IMR-90 (cell line): Measurements from ENCODE around the gene SERPIND1. TPM values are rescaled to one million over a fixed set of nuclear protein-coding genes. Genes with fewer than 3 reads are reported as not detected.

ENCODE experiments used
- ATAC-seq: fragments of 200-7000 bp; cut with Tn5 transposase; 2 replicates; pipeline ENCODE4 v1.9.1; 2020; ENCODE audit warnings: low read depth, mild to moderate bottlenecking, moderate library complexity
- BruUV-seq: library from RNA; stranded (reverse); fragments of 400-500 nt; replicated peaks from 2 replicates; lab custom pipeline; 2021; lab: Mats Ljungman, UMichigan
- CTCF ChIA-PET: fragments of 300-600 bp; formaldehyde crosslinking; extraction: SDS; loops from one replicate; lab custom pipeline; 2021; ENCODE audit warnings: antibody characterized with exemption; lab: Yijun Ruan, JAX
- POLR2A ChIA-PET: fragments of 300-600 bp; sonication (Branson Sonifier 250); formaldehyde crosslinking; loops from one replicate; lab custom pipeline; 2022; ENCODE audit warnings: antibody characterized with exemption; ENCODE audit not compliant: unreplicated experiment; lab: Charles Lee
- DNase-seq: peaks from one replicate; pipeline ENCODE4 v3.0.0; 2013
- H2AFZ ChIP-seq: replicated peaks from 2 replicates; pipeline ENCODE3; 2013; ENCODE audit warnings: low read length, mild to moderate bottlenecking; ENCODE audit not compliant: poor library complexity
- H2AK5ac ChIP-seq: 2 replicates; pipeline ENCODE4 v1.6.1; 2013; ENCODE audit warnings: low read depth, low read length, inconsistent platforms
- H2AK9ac ChIP-seq: replicated peaks from 2 replicates; pipeline ENCODE3; 2013; ENCODE audit warnings: mild to moderate bottlenecking, low read depth, low read length, moderate library complexity; ENCODE audit not compliant: poor library complexity
- H2BK120ac ChIP-seq: 2 replicates; pipeline ENCODE4 v1.6.1; 2013; ENCODE audit warnings: low read depth, low read length, inconsistent platforms
- H2BK15ac ChIP-seq: 3 replicates; pipeline ENCODE4 v1.6.1; 2013; ENCODE audit warnings: low read depth, low read length, inconsistent platforms
- H2BK20ac ChIP-seq: 2 replicates; pipeline ENCODE4 v1.6.1; 2013; ENCODE audit warnings: low read depth, mild to moderate bottlenecking, inconsistent platforms, low read length, moderate library complexity
- H2BK5ac ChIP-seq: 2 replicates; pipeline ENCODE4 v1.6.1; 2013; ENCODE audit warnings: mild to moderate bottlenecking, low read depth, low read length, inconsistent platforms; ENCODE audit not compliant: poor library complexity, severe bottlenecking
- H3K14ac ChIP-seq: replicated peaks from 2 replicates; pipeline ENCODE4 v1.6.1; 2013; ENCODE audit warnings: low read depth, low read length, inconsistent platforms
- H3K18ac ChIP-seq: 2 replicates; pipeline ENCODE4 v1.6.1; 2013; ENCODE audit warnings: low read depth, low read length, control low read depth
- H3K23ac ChIP-seq: 2 replicates; pipeline ENCODE4 v1.6.1; 2013; ENCODE audit warnings: low read depth, low read length, inconsistent platforms
- H3K27ac ChIP-seq: 2 replicates; pipeline ENCODE4 v1.5.1; 2013; ENCODE audit warnings: mild to moderate bottlenecking, control low read depth, low read length; ENCODE audit not compliant: insufficient read depth
- H3K27me3 ChIP-seq: 2 replicates; pipeline ENCODE4 v1.6.1; 2013; ENCODE audit warnings: low read length; ENCODE audit not compliant: control insufficient read depth, insufficient read depth
- H3K36me3 ChIP-seq: 2 replicates; pipeline ENCODE4 v1.6.1; 2013; ENCODE audit warnings: low read length, mixed read lengths; ENCODE audit not compliant: control insufficient read depth, insufficient read depth
- H3K4ac ChIP-seq: 2 replicates; pipeline ENCODE4 v1.6.1; 2013; ENCODE audit warnings: low read depth, low read length, inconsistent platforms
- H3K4me1 ChIP-seq: 2 replicates; pipeline ENCODE4 v1.6.1; 2013; ENCODE audit warnings: low read length, mixed read lengths; ENCODE audit not compliant: control insufficient read depth, insufficient read depth
- H3K4me2 ChIP-seq: 2 replicates; pipeline ENCODE4 v1.6.1; 2013; ENCODE audit warnings: low read depth, mild to moderate bottlenecking, control low read depth, low read length, moderate library complexity
- H3K4me3 ChIP-seq: 2 replicates; pipeline ENCODE4 v1.5.1; 2013; ENCODE audit warnings: low read depth, mild to moderate bottlenecking, control low read depth, low read length, moderate library complexity; ENCODE audit not compliant: insufficient read depth
- H3K56ac ChIP-seq: 2 replicates; pipeline ENCODE4 v1.6.1; 2013; ENCODE audit warnings: low read length, inconsistent platforms; ENCODE audit not compliant: insufficient read depth; ENCODE audit errors: extremely low read depth
- H3K79me1 ChIP-seq, 2 experiments: 2 replicates each; pipeline ENCODE4 v1.6.1; 2013; ENCODE audit warnings: low read length in 2 of 2, inconsistent platforms in 1 of 2, low read depth in 1 of 2
- H3K9ac ChIP-seq: 2 replicates; pipeline ENCODE4 v1.6.1; 2013; ENCODE audit warnings: low read depth, low read length, control low read depth
- H3K9me1 ChIP-seq: 2 replicates; pipeline ENCODE4 v1.6.1; 2013; ENCODE audit warnings: low read length, inconsistent platforms; ENCODE audit not compliant: insufficient read depth
- H3K9me3 ChIP-seq: 2 replicates; pipeline ENCODE4 v1.6.1; 2013; ENCODE audit warnings: low read length; ENCODE audit not compliant: control insufficient read depth, insufficient read depth
- H4K20me1 ChIP-seq: 2 replicates; pipeline ENCODE4 v1.6.1; 2013; ENCODE audit warnings: low read length, inconsistent platforms; ENCODE audit not compliant: insufficient read depth
- H4K5ac ChIP-seq: 2 replicates; pipeline ENCODE4 v1.6.1; 2013; ENCODE audit warnings: mild to moderate bottlenecking, low read depth, low read length, control low read depth
- H4K8ac ChIP-seq, 2 experiments: 2 replicates each; pipeline ENCODE4 v1.6.1; 2013; ENCODE audit warnings: low read depth in 2 of 2, low read length in 2 of 2, control low read depth in 1 of 2, inconsistent platforms in 1 of 2
- H4K91ac ChIP-seq: 2 replicates; pipeline ENCODE4 v1.6.1; 2013; ENCODE audit warnings: low read depth, low read length, inconsistent platforms; ENCODE audit not compliant: insufficient read depth
- CHD1 ChIP-seq: IDR thresholded peaks from 2 replicates; pipeline ENCODE4 v1.6.1; 2012; ENCODE audit warnings: low read depth, low read length, improper control_type of control experiment
- ELK1 ChIP-seq: fragments of 150-350 bp; IDR thresholded peaks from 2 replicates; pipeline ENCODE4 v1.6.1; 2016; ENCODE audit warnings: low read depth, mild to moderate bottlenecking, low read length, moderate library complexity, borderline replicate concordance
- FOS ChIP-seq: fragments of 150-350 bp; IDR thresholded peaks from 2 replicates; pipeline ENCODE4 v1.6.1; 2016; ENCODE audit warnings: low read depth, low read length
- MAFK ChIP-seq: IDR thresholded peaks from 2 replicates; pipeline ENCODE4 v1.6.1; 2012; ENCODE audit warnings: low read depth, low read length, improper control_type of control experiment
- MAZ ChIP-seq: IDR thresholded peaks from 2 replicates; pipeline ENCODE4 v1.6.1; 2012; ENCODE audit warnings: low read depth, mild to moderate bottlenecking, low read length, improper control_type of control experiment, moderate library complexity, borderline replicate concordance
- NFE2L2 ChIP-seq: fragments of 150-350 bp; IDR thresholded peaks from 2 replicates; pipeline ENCODE4 v1.6.1; 2016; ENCODE audit warnings: low read depth, mild to moderate bottlenecking, low read length
- RAD21 ChIP-seq: IDR thresholded peaks from 2 replicates; pipeline ENCODE4 v1.6.1; 2012; ENCODE audit warnings: low read length, improper control_type of control experiment
- RCOR1 ChIP-seq: IDR thresholded peaks from 2 replicates; pipeline ENCODE4 v1.6.1; 2012; ENCODE audit warnings: mild to moderate bottlenecking, low read length, improper control_type of control experiment; ENCODE audit not compliant: insufficient replicate concordance
- RFX5 ChIP-seq: IDR thresholded peaks from 2 replicates; pipeline ENCODE4 v1.8.0; 2012; ENCODE audit warnings: low read depth, mild to moderate bottlenecking, low read length, moderate library complexity
- SMC3 ChIP-seq: fragments of 150-350 bp; IDR thresholded peaks from 2 replicates; pipeline ENCODE4 v1.6.1; 2016; ENCODE audit warnings: low read depth, mild to moderate bottlenecking, antibody characterized with exemption, low read length, moderate library complexity
- USF2 ChIP-seq: fragments of 150-350 bp; IDR thresholded peaks from 2 replicates; pipeline ENCODE4 v1.6.1; 2017; ENCODE audit warnings: mild to moderate bottlenecking, antibody characterized with exemption, low read length, low read depth
- WGBS, 2 experiments: methylation state at CpG; one replicate each; pipeline versions ENCODE4 v1.1.5 to v1.1.7; 2013; ENCODE audit warnings: missing lambda C conversion rate in 2 of 2; ENCODE audit not compliant: insufficient read length in 1 of 2; ENCODE audit errors: extremely low coverage in 2 of 2; 5-methylcytosine and 5-hydroxymethylcytosine counted together
- dilution Hi-C: fragments of 300-500 bp; cut with HindIII; formaldehyde crosslinking; loops from one replicate; pipeline ENCODE4 v1.14.3; 2018; ENCODE audit warnings: low sequenced_read_pairs; ENCODE audit not compliant: unreplicated experiment
- in situ Hi-C: fragments of 300-500 bp; cut with MboI; formaldehyde crosslinking; loops from 3 replicates; pipeline ENCODE4 v1.14.3; 2019; ENCODE audit warnings: low sequenced_read_pairs, inconsistent platforms, mixed read lengths
- intact Hi-C: fragments of 100-400 bp; cut with micrococcal nuclease; formaldehyde crosslinking; loops from 2 replicates; pipeline ENCODE4 v1.10.0; 2022
- polyA plus RNA-seq, 3 experiments: library from polyadenylated mRNA; depleted of rRNA; stranded (reverse); fragments of >200 nt; gene quantifications; 2 replicates each; pipeline ENCODE4 v1.2.3, GENCODE V29; 2012; ENCODE audit warnings: low replicate concordance in 1 of 3
- total RNA-seq: library from RNA; depleted of rRNA; stranded (reverse); fragments of >200 nt; gene quantifications from 2 replicates; pipeline ENCODE4 v1.2.3, GENCODE V29; 2012
- TF ChIP-seq, protein P1 (sequence below): conservative IDR thresholded peaks from 2 replicates; pipeline ENCODE4 v1.5.1; 2012; ENCODE audit warnings: mild to moderate bottlenecking, low read depth, low read length, improper control_type of control experiment

Gene SERPIND1
- total and polyA plus RNA-seq, 2 of the 4 experiments (the other 2 are of a cell fraction) = 0.12 TPM; not detected in 1

DNA sequence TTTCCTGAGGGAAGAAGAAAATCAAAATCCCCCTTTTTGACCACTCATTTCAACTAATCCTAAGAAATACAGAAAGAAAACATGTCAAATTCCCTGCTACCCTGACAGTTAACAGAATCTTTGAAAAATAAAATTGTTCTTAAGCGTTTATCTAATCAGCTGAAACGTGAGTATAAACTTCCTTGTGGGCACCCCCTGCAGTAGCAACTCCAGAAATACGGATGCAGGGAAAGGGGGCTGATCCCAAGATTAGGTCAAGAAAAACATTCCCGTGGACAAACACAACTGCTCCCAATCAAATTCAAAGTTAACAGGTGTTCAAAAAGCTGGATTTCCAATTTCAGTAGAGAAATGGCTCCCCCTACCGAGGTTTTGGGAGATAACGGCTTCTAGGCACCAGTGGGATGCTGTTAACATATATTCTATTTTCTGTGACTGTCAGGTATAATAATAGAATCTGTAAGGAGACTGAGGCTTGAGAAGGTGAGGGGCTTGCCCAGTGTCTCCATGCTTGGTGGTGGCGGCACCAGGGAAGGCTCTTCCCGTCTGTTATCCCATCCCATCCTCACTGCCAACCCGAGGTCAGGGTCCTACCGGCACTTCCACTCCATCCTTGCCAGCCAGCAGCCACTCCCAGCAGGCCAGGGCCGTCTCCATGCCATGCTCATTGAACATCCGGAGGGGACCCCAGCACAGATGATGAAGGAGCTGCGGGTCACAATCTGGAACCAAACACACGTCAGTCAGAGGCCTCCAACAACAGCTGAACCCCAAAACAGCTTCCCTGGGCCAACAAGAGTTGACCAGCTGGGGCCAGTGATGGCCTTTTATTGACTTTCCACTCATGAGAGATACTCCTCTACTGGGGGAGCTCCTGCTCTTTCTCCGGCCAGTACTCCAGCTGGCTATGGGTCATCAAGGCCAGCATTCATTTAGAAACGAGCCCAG, 32.0 kb upstream of the SERPIND1 start:
- Histone ChIP-seq H2AFZ (no peak overlapping the region), H2AK5ac (no peak overlapping the region), H2BK15ac (no peak overlapping the region), H3K18ac (no peak overlapping the region), H3K4ac (no peak overlapping the region), H2AK9ac (no peak overlapping the region), H3K27ac (no peak overlapping the region), H4K91ac (no peak overlapping the region), H4K8ac (no peak overlapping the region), H3K36me3 (peaks cover 41% of the 10 kb centered on the region), H3K9ac (no peak overlapping the region), H4K20me1 (peaks cover 3% of the 10 kb centered on the region; the same call in 1 of the 2 replicates), H3K9me1 (no peaks in the 10 kb centered on the region), H3K56ac (no peak overlapping the region), H2BK120ac (no peak overlapping the region), H3K23ac (no peak overlapping the region), H3K4me1 (no peaks in the 10 kb centered on the region), H3K4me2 (no peak overlapping the region), H4K5ac (no peak overlapping the region), H3K4me3 (no peak overlapping the region), H3K14ac (no peak overlapping the region), H3K27me3 (no peaks in the 10 kb centered on the region), H2BK5ac (no peak overlapping the region), H2BK20ac (no peak overlapping the region), H3K79me1 (no peaks in the 10 kb centered on the region), H3K9me3 (no peaks in the 10 kb centered on the region)
- no peak for ATAC-seq
- ChIA-PET POLR2A (no interaction called here), CTCF (interaction anchor here (0.5 to 1.4 kb wide), 3 partner anchors 9 to 190 kb away, joined by 3 to 8 read pairs (median 4); no protein-coding TSS in a partner anchor)
- in situ Hi-C loops (no loop called here), intact Hi-C loops (no loop called here), dilution Hi-C loops (no loop called here)
- TF ChIP-seq NFE2L2 = no peak
- no peak for TF ChIP-seq MAFK
- peak; percentile 21; the same call in 1 of the 2 replicates for TF ChIP-seq SMC3
- no peak for TF ChIP-seq USF2
- TF ChIP-seq CHD1 = no peak
- TF ChIP-seq ELK1 = no peak
- TF ChIP-seq RAD21 = peak; percentile 51
- no peak for TF ChIP-seq FOS
- no peak for TF ChIP-seq MAZ
- TF ChIP-seq RCOR1 = no peak
- TF ChIP-seq RFX5 = no peak
- TF ChIP-seq, protein P1, sequence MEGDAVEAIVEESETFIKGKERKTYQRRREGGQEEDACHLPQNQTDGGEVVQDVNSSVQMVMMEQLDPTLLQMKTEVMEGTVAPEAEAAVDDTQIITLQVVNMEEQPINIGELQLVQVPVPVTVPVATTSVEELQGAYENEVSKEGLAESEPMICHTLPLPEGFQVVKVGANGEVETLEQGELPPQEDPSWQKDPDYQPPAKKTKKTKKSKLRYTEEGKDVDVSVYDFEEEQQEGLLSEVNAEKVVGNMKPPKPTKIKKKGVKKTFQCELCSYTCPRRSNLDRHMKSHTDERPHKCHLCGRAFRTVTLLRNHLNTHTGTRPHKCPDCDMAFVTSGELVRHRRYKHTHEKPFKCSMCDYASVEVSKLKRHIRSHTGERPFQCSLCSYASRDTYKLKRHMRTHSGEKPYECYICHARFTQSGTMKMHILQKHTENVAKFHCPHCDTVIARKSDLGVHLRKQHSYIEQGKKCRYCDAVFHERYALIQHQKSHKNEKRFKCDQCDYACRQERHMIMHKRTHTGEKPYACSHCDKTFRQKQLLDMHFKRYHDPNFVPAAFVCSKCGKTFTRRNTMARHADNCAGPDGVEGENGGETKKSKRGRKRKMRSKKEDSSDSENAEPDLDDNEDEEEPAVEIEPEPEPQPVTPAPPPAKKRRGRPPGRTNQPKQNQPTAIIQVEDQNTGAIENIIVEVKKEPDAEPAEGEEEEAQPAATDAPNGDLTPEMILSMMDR = peak; percentile 58
- WGBS, 2 experiments = 94% methylated on average over 3 of the region's 16 CpGs; no CpG with 5 or more reads in 1 of the 2 experiments
- BruUV-seq = no TSS peak
- DNase-seq = peak; percentile 13
